HepG2 (cell line): ENCODE data around the gene MMP27. TPM values are rescaled to one million over a fixed set of nuclear protein-coding genes. Genes with fewer than 3 reads are reported as not detected.

Experiments used
- ATAC-seq: fragments of 200-7000 bp; cut with Tn5 transposase; 3 replicates; pipeline ENCODE4 v1.9.1; 2020; ENCODE audit warnings: mild to moderate bottlenecking, moderate library complexity
- BruUV-seq: library from RNA; stranded (reverse); fragments of 400-500 nt; replicated peaks from 2 replicates; lab custom pipeline; 2021; lab: Mats Ljungman, UMichigan
- CTCF ChIA-PET: fragments of 300-600 bp; formaldehyde crosslinking; extraction: SDS; loops from one replicate; lab custom pipeline; 2021; ENCODE audit warnings: low total read pairs, inconsistent platforms, low intra/inter-chr PET ratio; lab: Yijun Ruan, JAX
- POLR2A ChIA-PET: fragments of 350-600 bp; sonication (Branson Sonifier 250); formaldehyde crosslinking; loops from one replicate; lab custom pipeline; 2020; ENCODE audit warnings: antibody characterized with exemption, inconsistent platforms; lab: Yijun Ruan, JAX
- DNase-seq: peaks from one replicate; pipeline ENCODE4 v3.0.0-alpha.2; 2015; ENCODE audit warnings: low spot score
- FAIRE-seq: peaks from 3 replicates; lab custom pipeline; 2011; peaks lifted over from hg19 to GRCh38; lab: Jason Lieb, UNC
- H2AFZ ChIP-seq: one replicate; pipeline ENCODE4 v1.6.1; 2011; ENCODE audit warnings: low read length, inconsistent platforms
- H3K27ac ChIP-seq: fragments of 300-600 bp; 3 replicates; pipeline ENCODE4 v1.8.0; 2011; ENCODE audit warnings: mixed run types, mild to moderate bottlenecking, mixed read lengths, low read length, inconsistent platforms; ENCODE audit not compliant: insufficient read depth; ENCODE audit errors: extremely low read length
- H3K27me3 ChIP-seq, 2 experiments: fragments of 200-600 bp in 1 of 2; 2 replicates in 1 of 2; 3 replicates in 1 of 2; pipeline versions ENCODE4 v1.6.0 to v1.8.0; 2011; ENCODE audit warnings: low read length in 2 of 2, mild to moderate bottlenecking in 2 of 2, moderate library complexity in 2 of 2, inconsistent platforms in 1 of 2; ENCODE audit not compliant: insufficient read depth in 2 of 2, control insufficient read depth in 1 of 2
- H3K36me3 ChIP-seq, 2 experiments: fragments of 200-600 bp in 1 of 2; replicated peaks in 1 of 2; 2 replicates in 1 of 2; 3 replicates in 1 of 2; pipeline versions ENCODE4 v1.5.1 to v1.8.0; 2011; ENCODE audit warnings: low read length in 2 of 2, inconsistent platforms in 1 of 2; ENCODE audit not compliant: insufficient read depth in 2 of 2, control insufficient read depth in 1 of 2
- H3K4me1 ChIP-seq: 2 replicates; pipeline ENCODE4 v1.5.1; 2012; ENCODE audit warnings: low read length, inconsistent platforms; ENCODE audit not compliant: insufficient read depth
- H3K4me2 ChIP-seq: 2 replicates; pipeline ENCODE4 v1.6.0; 2011; ENCODE audit warnings: low read depth, low read length, inconsistent platforms
- H3K4me3 ChIP-seq, 3 experiments: fragments of 200-600 bp in 1 of 3; sonication (generic), shearing (Covaris generic) in 1 of 3; replicated peaks in 1 of 3; 2 replicates each; pipeline ENCODE4 v1.5.1; 2011 to 2016; ENCODE audit warnings: low read length in 3 of 3, inconsistent platforms in 2 of 3, low read depth in 2 of 3, mild to moderate bottlenecking in 2 of 3, control low read depth in 1 of 3, mixed read lengths in 1 of 3; ENCODE audit not compliant: insufficient read depth in 1 of 3
- H3K79me2 ChIP-seq: one replicate; pipeline ENCODE4 v1.6.1; 2011; ENCODE audit warnings: low read length, inconsistent platforms; ENCODE audit not compliant: insufficient read depth
- H3K9ac ChIP-seq: 2 replicates; pipeline ENCODE4 v1.6.0; 2011; ENCODE audit warnings: mild to moderate bottlenecking, low read depth, low read length, inconsistent platforms; ENCODE audit not compliant: insufficient read depth
- H3K9me3 ChIP-seq: 2 replicates; pipeline ENCODE4 v1.5.1; 2012; ENCODE audit warnings: mild to moderate bottlenecking, low read length
- H4K20me1 ChIP-seq: 2 replicates; pipeline ENCODE4 v1.6.0; 2011; ENCODE audit warnings: inconsistent platforms, mild to moderate bottlenecking, low read length, moderate library complexity; ENCODE audit not compliant: insufficient read depth
- JUND ChIP-seq: sonication (generic); formaldehyde crosslinking; IDR thresholded peaks from 2 replicates; pipeline ENCODE4 v1.8.0; 2022; ENCODE audit warnings: mild to moderate bottlenecking, missing genetic modification reagents
- PITX1 ChIP-seq: sonication (generic); formaldehyde crosslinking; IDR thresholded peaks from 2 replicates; pipeline ENCODE4 v1.5.1; 2020; ENCODE audit warnings: mild to moderate bottlenecking, missing genetic modification reagents
- ZBTB10 ChIP-seq: sonication (generic); formaldehyde crosslinking; IDR thresholded peaks from 2 replicates; pipeline ENCODE4 v1.4.0; 2020; ENCODE audit warnings: missing genetic modification reagents, borderline replicate concordance
- ZNF777 ChIP-seq: sonication (generic); formaldehyde crosslinking; IDR thresholded peaks from 2 replicates; pipeline ENCODE4 v1.4.0; 2020; ENCODE audit warnings: missing genetic modification reagents
- ZSCAN12 ChIP-seq: sonication (generic); formaldehyde crosslinking; IDR thresholded peaks from 2 replicates; pipeline ENCODE4 v1.9.0; 2021; ENCODE audit warnings: mild to moderate bottlenecking, missing genetic modification reagents
- ZXDC ChIP-seq: sonication (generic); formaldehyde crosslinking; IDR thresholded peaks from 2 replicates; pipeline ENCODE4 v1.5.0; 2020; ENCODE audit warnings: mild to moderate bottlenecking, missing genetic modification reagents
- in situ Hi-C: cut with HindIII; loops from 2 replicates; pipeline ENCODE4 v1.10.0; 2017; ENCODE audit warnings: low pct_unique_long_range_greater_than_20kb; ENCODE audit not compliant: extremely low pct_ligation_motif_present
- intact Hi-C: fragments of 100-400 bp; cut with micrococcal nuclease; formaldehyde crosslinking; loops from one replicate; pipeline ENCODE4 v1.10.0; 2022; ENCODE audit not compliant: unreplicated experiment
- polyA plus RNA-seq, 8 experiments: library from polyadenylated mRNA; depleted of rRNA in 3 of 8; stranded (reverse) in 7 of 8; unstranded in 1 of 8; fragments of >200 nt; fragmentation: Illumina TruSeq in 4 of 8; extraction: Trizol in 4 of 8; gene quantifications; 2 replicates each; pipeline versions ENCODE4 v1.2.1 to v1.2.3, GENCODE V29; 2011 to 2016; ENCODE audit warnings: low read depth in 4 of 8, missing spikeins in 1 of 8, mixed read lengths in 1 of 8; ENCODE audit not compliant: insufficient read depth in 1 of 8
- total RNA-seq, 5 experiments: library from RNA; depleted of rRNA; stranded (reverse); fragments of >200 nt; fragmentation: Illumina TruSeq; extraction: Trizol; gene quantifications; 2 replicates each; pipeline ENCODE4 v1.2.3, GENCODE V29; 2016; ENCODE audit warnings: low read depth in 1 of 5

Gene MMP27
- total and polyA plus RNA-seq, 2 of the 13 experiments (the other 11 are each of a cell fraction or from before 2014, with no cell fraction given), result not detected

- TF ChIP-seq ZBTB10 (CRISPR knock-in tag), result no peak
- TF ChIP-seq ZNF777 (CRISPR knock-in tag), result no peak
- no peak for TF ChIP-seq ZXDC (CRISPR knock-in tag)
Observed at GRCh38 chr11:102724904-102725500, 19.4 kb upstream of the MMP27 start, which contains the start of gene MMP8 (continued).

GRCh38 chr11:102722821-102723220, 17.3 kb upstream of the MMP27 start:
- POLR2A ChIA-PET, result no interaction called here
- no peaks in the 10 kb centered on the region for H4K20me1 ChIP-seq

More at GRCh38 chr11:102722821-102723220, 17.3 kb upstream of the MMP27 start:
- no peaks in the 10 kb centered on the region for H3K9me3 ChIP-seq
- BruUV-seq, result no TSS peak
- H3K4me1 ChIP-seq, result no peaks in the 10 kb centered on the region
- no peak overlapping the region for H3K27ac ChIP-seq
- no peak for TF ChIP-seq JUND (CRISPR knock-in tag)
- no peak for TF ChIP-seq PITX1
- TF ChIP-seq ZSCAN12 (CRISPR knock-in tag), result no peak
- intact Hi-C loops, result no loop called here
- H3K4me2 ChIP-seq, result no peak overlapping the region
- DNase-seq, result no peak
- H2AFZ ChIP-seq, result no peak overlapping the region
- CTCF ChIA-PET, result no interaction called here
- H3K36me3 ChIP-seq, result no peaks in the 10 kb centered on the region
- no peaks in the 10 kb centered on the region for H3K27me3 ChIP-seq
- FAIRE-seq, result no peak
- in situ Hi-C loops, result no loop called here
- H3K4me3 ChIP-seq, result no peak overlapping the region
- no peaks in the 10 kb centered on the region for H3K79me2 ChIP-seq
- no peak for ATAC-seq
- H3K9ac ChIP-seq, result no peak overlapping the region
